ENCODE data around the gene GTF2H4.

GRCh38 chr6:30891450-30891723, 16.6 kb upstream of the GTF2H4 start:
- TF ChIP-seq CTCF (conservative IDR thresholded peaks at IDR 0.05 in 1 of 2, IDR thresholded peaks at IDR 0.05 in 1 of 2; ENCODE audit: low read depth in 1 of 2, low read length in 2 of 2): no peak
- no peak for TF ChIP-seq EZH2 (IDR thresholded peaks at IDR 0.05; ENCODE audit: low read length, missing control alignments)

All from fibroblast of lung (primary cell).